GM23338 (cell line): ENCODE measurements around the gene POLD2. TPM values are rescaled to one million over a fixed set of nuclear protein-coding genes. Genes with fewer than 3 reads are reported as not detected.

Source experiments
- ATAC-seq: fragments of 200-7000 bp; cut with Tn5 transposase; 3 replicates; pipeline ENCODE4 v1.9.1; 2020
- DNase-seq: peaks from one replicate; pipeline ENCODE4 v3.0.0-alpha.2; 2015; ENCODE audit warnings: low spot score
- H2AFZ ChIP-seq: fragments of 200-600 bp; sonication (generic); 2 replicates; pipeline ENCODE4 v1.8.0; 2016; ENCODE audit warnings: antibody characterized with exemption, mild to moderate bottlenecking, moderate library complexity
- H3F3A ChIP-seq: fragments of 200-600 bp; sonication (generic); replicated peaks from 2 replicates; pipeline ENCODE4 v1.8.0; 2017; ENCODE audit warnings: antibody characterized with exemption, mixed run types, low read depth
- H3K27ac ChIP-seq: fragments of 200-600 bp; sonication (generic); 2 replicates; pipeline ENCODE4 v1.6.1; 2016; ENCODE audit warnings: low read depth
- H3K27me3 ChIP-seq: fragments of 200-600 bp; sonication (generic); 2 replicates; pipeline ENCODE4 v1.8.0; 2016; ENCODE audit warnings: mild to moderate bottlenecking, mixed run types, moderate library complexity; ENCODE audit not compliant: insufficient read depth
- H3K36me3 ChIP-seq: fragments of 200-600 bp; sonication (generic); 2 replicates; pipeline ENCODE4 v1.8.0; 2016; ENCODE audit warnings: mild to moderate bottlenecking; ENCODE audit not compliant: insufficient read depth
- H3K4me1 ChIP-seq: fragments of 200-600 bp; sonication (generic); 2 replicates; pipeline ENCODE4 v1.8.0; 2016; ENCODE audit warnings: mild to moderate bottlenecking, moderate library complexity; ENCODE audit not compliant: insufficient read depth
- H3K4me2 ChIP-seq: fragments of 200-600 bp; sonication (generic); 2 replicates; pipeline ENCODE4 v1.7.1; 2017; ENCODE audit warnings: mixed run types
- H3K4me3 ChIP-seq: fragments of 200-600 bp; sonication (generic); 2 replicates; pipeline ENCODE4 v1.6.1; 2016; ENCODE audit warnings: mixed run types
- H3K79me2 ChIP-seq: fragments of 200-600 bp; sonication (generic); replicated peaks from 2 replicates; pipeline ENCODE4 v1.8.0; 2017; ENCODE audit warnings: mild to moderate bottlenecking; ENCODE audit not compliant: insufficient read depth
- H3K9me2 ChIP-seq: fragments of 200-600 bp; sonication (generic); 2 replicates; pipeline ENCODE4 v1.8.0; 2017; ENCODE audit not compliant: insufficient read depth
- H4K20me1 ChIP-seq: fragments of 200-600 bp; sonication (generic); replicated peaks from 2 replicates; pipeline ENCODE4 v1.8.0; 2017; ENCODE audit warnings: mild to moderate bottlenecking; ENCODE audit not compliant: insufficient read depth
- H3K27ac Mint-ChIP-seq: 2 replicates; pipeline ENCODE4 v1.8.0; 2020; ENCODE audit warnings: inconsistent platforms, mild to moderate bottlenecking, moderate library complexity, mixed read lengths
- H3K27me3 Mint-ChIP-seq: 3 replicates; pipeline ENCODE4 v1.8.0; 2022; ENCODE audit warnings: low read depth, mild to moderate bottlenecking, moderate library complexity, mixed read lengths, inconsistent platforms; ENCODE audit not compliant: insufficient read depth, poor library complexity
- H3K36me3 Mint-ChIP-seq: 3 replicates; pipeline ENCODE4 v1.8.0; 2021; ENCODE audit warnings: low read depth, mild to moderate bottlenecking, inconsistent platforms, moderate library complexity, mixed read lengths
- H3K4me1 Mint-ChIP-seq: 3 replicates; pipeline ENCODE4 v1.8.0; 2020; ENCODE audit warnings: mild to moderate bottlenecking, inconsistent platforms, mixed read lengths
- H3K4me3 Mint-ChIP-seq: 3 replicates; pipeline ENCODE4 v1.8.0; 2021; ENCODE audit warnings: moderate library complexity, mild to moderate bottlenecking, inconsistent platforms, mixed read lengths
- H3K9me3 Mint-ChIP-seq: 3 replicates; pipeline ENCODE4 v1.8.0; 2020; ENCODE audit warnings: moderate library complexity, mild to moderate bottlenecking, inconsistent platforms, mixed read lengths
- CREB1 ChIP-seq: fragments of 250-450 bp; sonication (Bioruptor Pico); IDR thresholded peaks from 2 replicates; pipeline ENCODE4 v1.5.0; 2020; ENCODE audit warnings: low read depth, mild to moderate bottlenecking, moderate library complexity
- CTCF ChIP-seq, 2 experiments: fragments of 200-600 bp in 1 of 2; sonication (generic) in 1 of 2; conservative IDR thresholded peaks; 2 replicates each; pipeline versions ENCODE4 v1.5.1 to v1.6.1; 2016 to 2017; ENCODE audit warnings: antibody characterized with exemption in 2 of 2, low read depth in 2 of 2, mild to moderate bottlenecking in 2 of 2, moderate library complexity in 1 of 2
- ETS1 ChIP-seq: IDR thresholded peaks from 2 replicates; pipeline ENCODE4 v1.6.1; 2016; ENCODE audit warnings: antibody characterized with exemption
- EZH2 ChIP-seq: fragments of 200-600 bp; sonication (generic); IDR thresholded peaks from one replicate; pipeline ENCODE4 v1.8.0; 2017; ENCODE audit warnings: antibody characterized with exemption, mild to moderate bottlenecking, low read depth; ENCODE audit not compliant: unreplicated experiment
- EZH2phosphoT487 ChIP-seq: fragments of 200-600 bp; sonication (generic); IDR thresholded peaks from one replicate; pipeline ENCODE4 v1.8.1; 2018; ENCODE audit warnings: antibody characterized with exemption; ENCODE audit not compliant: unreplicated experiment
- JUNB ChIP-seq: IDR thresholded peaks from one replicate; pipeline ENCODE4 v1.6.1; 2016; ENCODE audit warnings: antibody characterized with exemption; ENCODE audit not compliant: unreplicated experiment
- NANOG ChIP-seq: IDR thresholded peaks from 2 replicates; pipeline ENCODE4 v1.6.1; 2016; ENCODE audit warnings: antibody characterized with exemption, borderline replicate concordance
- POLR2AphosphoS5 ChIP-seq: IDR thresholded peaks from 2 replicates; pipeline ENCODE4 v1.6.1; 2016; ENCODE audit warnings: antibody characterized with exemption, low read depth
- REST ChIP-seq: IDR thresholded peaks from one replicate; pipeline ENCODE4 v1.6.1; 2018; ENCODE audit warnings: antibody characterized with exemption; ENCODE audit not compliant: unreplicated experiment
- STAT1 ChIP-seq: IDR thresholded peaks from one replicate; pipeline ENCODE4 v1.6.1; 2016; ENCODE audit warnings: antibody characterized with exemption; ENCODE audit not compliant: unreplicated experiment
- ZNF114 ChIP-seq: fragments of 250-450 bp; sonication (Bioruptor Pico); IDR thresholded peaks from 2 replicates; pipeline ENCODE4 v1.5.0; 2020; ENCODE audit warnings: mild to moderate bottlenecking, moderate library complexity
- ZNF462 ChIP-seq: fragments of 250-450 bp; sonication (Bioruptor Pico); IDR thresholded peaks from 2 replicates; pipeline ENCODE4 v1.5.0; 2020; ENCODE audit warnings: mild to moderate bottlenecking, moderate library complexity
- polyA plus RNA-seq: library from polyadenylated mRNA; unstranded; fragments of >200 nt; fragmentation: Nextera tagmentation; extraction: Ambion mirVana; gene quantifications from 2 replicates; pipeline ENCODE4 v1.2.1, GENCODE V29; 2016
- total RNA-seq: library from RNA; depleted of rRNA; stranded (reverse); fragments of >200 nt; shearing (Covaris generic); gene quantifications from 2 replicates; pipeline ENCODE4 v1.2.3, GENCODE V29; 2014

Gene POLD2
- total and polyA plus RNA-seq, 2 experiments from 2014 or later: 101 to 127 TPM

- Mint-ChIP-seq H3K36me3 (peaks cover 3% of the 10 kb centered on the region; the same call in 2 of the 3 replicates), H3K4me1 (peaks cover 20% of the 10 kb centered on the region), H3K27ac (no peak overlapping the region), H3K4me3 (peak overlapping the region; percentile 63), H3K27me3 (peaks cover 16% of the 10 kb centered on the region), H3K9me3 (no peaks in the 10 kb centered on the region)
- no peak for TF ChIP-seq ETS1
- no peak for TF ChIP-seq EZH2phosphoT487
- no peak for TF ChIP-seq CREB1
- no peak for TF ChIP-seq NANOG
- no peak for TF ChIP-seq REST
- no peak for TF ChIP-seq POLR2AphosphoS5
- no peak for TF ChIP-seq CTCF (conservative IDR thresholded peaks at IDR 0.05; ENCODE audit: low read depth in 2 of 2)
- TF ChIP-seq STAT1: no peak
- TF ChIP-seq ZNF114: no peak
- no peak for TF ChIP-seq EZH2
- no peak for TF ChIP-seq ZNF462
- no peak for TF ChIP-seq JUNB
- no peaks in the 10 kb centered on the region for H3F3A ChIP-seq
- H3K79me2 ChIP-seq: no peaks in the 10 kb centered on the region; the same call in 1 of the 2 replicates
- H3K4me3 ChIP-seq: peak overlapping the region; percentile 87
- H3K4me2 ChIP-seq: peak overlapping the region; percentile 79
- peaks cover 9% of the 10 kb centered on the region; the same call in 1 of the 2 replicates for H3K27me3 ChIP-seq
- H3K27ac ChIP-seq: no peak overlapping the region
- H3K36me3 ChIP-seq: no peaks in the 10 kb centered on the region
- no peak for DNase-seq
- peak; percentile 18 for ATAC-seq
- H2AFZ ChIP-seq: peak overlapping the region; percentile 95
- H4K20me1 ChIP-seq: no peaks in the 10 kb centered on the region
- no peaks in the 10 kb centered on the region for H3K9me2 ChIP-seq
- H3K4me1 ChIP-seq: peaks cover 8% of the 10 kb centered on the region; the same call in 1 of the 2 replicates
Observed at GRCh38 chr7:44103566-44103922, 19.8 kb downstream of the POLD2 start.
